ENCODE data around the gene DENND5B. TPM values are rescaled to one million over a fixed set of nuclear protein-coding genes. Genes with fewer than 3 reads are reported as not detected.
"Not testable (repeated sequence)": the region's sequence is repeated elsewhere in the genome, so short reads cannot be mapped to it uniquely, and the experiment has no call there.

DENND5B gene
- total RNA-seq, 1 experiment from 2014 or later = 22.2 TPM

DNA sequence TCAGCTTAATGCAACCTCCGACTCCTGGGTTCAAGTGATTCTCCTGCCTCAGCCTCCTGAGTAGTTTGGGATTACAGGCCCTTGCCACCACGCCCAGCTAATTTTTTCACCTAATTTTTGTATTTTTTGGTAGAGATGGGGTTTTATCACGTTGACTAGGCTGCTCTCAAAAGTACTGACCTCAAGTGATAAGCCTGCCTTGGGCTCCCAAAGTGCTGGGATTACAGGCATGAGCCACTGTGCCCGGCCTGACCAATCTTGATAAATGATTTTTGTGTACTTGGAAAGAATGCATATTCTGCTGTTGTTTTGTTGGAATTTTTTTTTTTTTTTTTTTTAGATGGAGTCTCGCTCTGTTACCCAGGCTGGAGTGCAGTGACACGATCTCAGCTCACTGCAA is 215.5 kb downstream of the DENND5B start:
- not testable (repeated sequence) for H3K36me3 ChIP-seq; H3K4me1 ChIP-seq (replicated peaks); H3K27me3 ChIP-seq (replicated peaks); H3K27ac ChIP-seq; DNase-seq (ENCODE audit: low read depth in 1 of 2, low spot score in 2 of 2); H3K4me3 ChIP-seq; H3K9me3 ChIP-seq (replicated peaks)

DNA sequence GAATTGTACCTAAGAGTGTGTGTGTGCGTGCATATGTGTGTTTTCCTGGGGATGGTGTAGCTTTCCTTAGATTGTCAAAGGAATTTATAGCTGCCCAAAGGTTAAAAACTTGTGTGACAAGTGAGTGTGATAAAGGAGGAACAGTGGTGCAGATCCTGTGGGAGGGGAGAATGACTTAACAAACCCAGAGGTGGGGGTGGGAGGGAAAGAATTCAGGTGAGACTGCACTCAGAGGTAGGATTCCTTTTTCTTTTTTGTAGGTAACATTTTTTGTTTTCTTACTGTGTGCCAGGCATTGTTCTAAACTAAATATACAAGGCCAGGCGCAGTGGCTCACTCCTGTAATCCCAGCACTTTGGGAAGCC is 219.7 kb downstream of the DENND5B start:
- DNase-seq (ENCODE audit: low read depth in 1 of 2, low spot score in 2 of 2) = no peak
- H3K36me3 ChIP-seq = no peaks in the 10 kb centered on the region
- no peaks in the 10 kb centered on the region for H3K27me3 ChIP-seq (replicated peaks)
- no peak overlapping the region for H3K4me3 ChIP-seq
- no peak overlapping the region for H3K27ac ChIP-seq
- H3K4me1 ChIP-seq (replicated peaks) = peaks cover 11% of the 10 kb centered on the region
- H3K9me3 ChIP-seq (replicated peaks) = no peaks in the 10 kb centered on the region

DNA sequence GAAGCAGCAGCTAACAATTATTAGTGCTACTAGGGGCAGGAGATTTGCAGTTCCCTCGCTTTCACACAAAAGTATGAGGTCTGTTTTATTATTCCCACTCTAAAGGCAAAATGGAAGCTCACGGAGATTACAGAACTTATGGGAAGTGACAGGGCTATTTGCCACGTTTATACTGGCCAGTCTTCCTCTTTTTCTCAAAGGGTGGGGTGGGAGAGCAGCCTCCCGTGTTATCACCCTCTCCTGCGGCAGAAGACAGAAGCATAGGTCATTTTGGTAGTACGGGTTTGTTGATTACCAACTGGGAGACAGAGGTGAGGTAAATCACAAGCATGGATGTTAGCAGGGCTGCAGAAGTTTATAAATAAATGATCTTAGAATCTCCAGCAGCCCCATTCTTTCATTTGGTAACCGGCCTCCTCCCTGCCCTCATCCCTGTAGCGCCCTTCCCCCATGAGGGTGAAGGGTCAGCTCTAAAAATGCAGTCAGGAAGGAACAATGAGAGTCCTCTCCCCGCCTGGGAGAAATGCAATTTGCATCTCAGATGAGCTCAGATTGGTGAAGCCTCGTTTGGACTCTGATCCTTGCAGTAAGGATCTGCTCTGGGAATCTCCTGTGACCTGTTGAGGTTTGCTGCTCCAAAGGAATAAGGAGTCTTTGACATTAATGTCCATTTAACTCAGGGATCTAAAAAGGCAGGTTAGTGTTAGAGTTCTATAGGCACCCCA is 220.2 kb downstream of the DENND5B start:
- Histone ChIP-seq H3K27ac (no peak overlapping the region), H3K36me3 (no peaks in the 10 kb centered on the region), H3K9me3 (replicated peaks) (no peaks in the 10 kb centered on the region), H3K4me3 (no peak overlapping the region), H3K4me1 (replicated peaks) (peaks cover 11% of the 10 kb centered on the region), H3K27me3 (replicated peaks) (no peaks in the 10 kb centered on the region)
- DNase-seq (ENCODE audit: low read depth in 1 of 2, low spot score in 2 of 2) = no peak

DNA sequence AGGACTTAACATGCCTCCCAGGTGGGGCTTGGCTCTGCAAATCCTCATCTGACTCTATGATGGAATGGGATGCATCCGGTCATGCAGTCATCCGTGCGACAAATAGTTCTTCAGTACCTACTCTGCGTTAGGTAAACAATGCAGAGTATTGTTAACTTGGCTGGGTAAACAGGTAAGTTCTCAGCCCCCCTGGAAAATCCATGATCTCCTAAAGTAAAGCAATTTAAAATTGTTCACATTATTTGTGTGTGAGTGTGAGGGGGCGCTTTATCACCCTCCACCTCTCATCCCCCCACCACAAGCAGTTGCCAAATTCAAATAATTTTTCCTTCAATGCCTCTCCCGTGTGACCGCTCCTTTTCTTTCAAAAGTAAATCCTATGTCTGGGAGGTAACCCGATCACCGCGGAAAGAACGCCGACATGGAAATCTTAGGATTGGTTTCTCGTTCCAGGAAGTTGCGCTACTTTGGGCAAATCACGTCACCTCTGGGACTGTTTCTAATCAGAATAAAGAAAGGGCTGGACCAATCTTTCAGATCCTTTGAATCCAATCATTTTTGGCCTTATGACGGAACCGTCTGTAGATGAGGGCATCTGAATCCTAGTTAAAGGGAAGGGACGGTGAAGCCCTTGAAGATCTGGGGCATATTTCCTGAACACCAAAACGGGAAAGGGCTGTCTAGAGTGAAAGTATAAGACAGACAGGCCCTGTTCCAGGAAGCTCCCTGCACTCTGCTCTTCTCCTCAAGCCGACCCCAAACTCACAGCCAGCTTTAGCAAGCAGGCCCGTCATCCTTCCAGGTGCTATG is 221.0 kb downstream of the DENND5B start:
- Histone ChIP-seq H3K9me3 (replicated peaks) (no peaks in the 10 kb centered on the region), H3K4me3 (no peak overlapping the region), H3K4me1 (replicated peaks) (peaks cover 11% of the 10 kb centered on the region), H3K27me3 (replicated peaks) (no peaks in the 10 kb centered on the region), H3K36me3 (no peaks in the 10 kb centered on the region), H3K27ac (no peak overlapping the region)
- DNase-seq (ENCODE audit: low read depth in 1 of 2, low spot score in 2 of 2) = no peak

DNA sequence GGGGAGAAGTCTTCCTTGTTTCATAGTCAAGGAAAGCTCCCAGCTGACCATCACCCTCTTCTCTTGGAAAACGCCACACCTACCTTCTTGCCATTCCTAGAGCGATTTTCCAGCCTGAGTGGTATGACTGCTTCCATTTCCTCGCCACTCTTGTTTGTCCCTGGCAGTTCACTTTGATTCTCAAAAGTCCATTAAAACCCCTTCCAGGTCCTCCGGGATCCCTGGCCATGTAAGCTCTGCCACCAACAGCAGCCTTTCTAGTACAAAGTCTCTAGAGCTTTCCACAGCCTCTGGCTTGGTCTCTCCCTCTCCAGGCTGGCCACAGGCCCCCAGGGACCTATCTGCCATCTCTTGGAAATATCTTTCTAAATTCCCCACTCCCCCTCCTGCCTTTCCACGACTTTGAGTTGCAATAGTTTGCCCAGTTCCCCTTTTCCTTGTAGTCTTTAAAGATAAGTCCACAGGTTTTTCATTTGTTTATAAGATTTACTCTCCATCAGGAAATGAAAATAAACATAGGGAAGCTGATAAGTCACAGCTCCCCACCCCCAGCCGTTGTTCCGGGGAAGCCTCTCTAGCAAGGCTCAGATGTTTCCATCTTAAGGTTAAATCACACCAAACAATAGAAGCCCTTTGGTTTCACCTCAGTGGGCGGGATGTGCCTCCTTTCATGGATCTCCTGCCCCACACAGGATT is 222.1 kb downstream of the DENND5B start:
- Histone ChIP-seq H3K27me3 (replicated peaks) (no peaks in the 10 kb centered on the region), H3K4me3 (no peak overlapping the region), H3K36me3 (no peaks in the 10 kb centered on the region), H3K27ac (no peak overlapping the region), H3K4me1 (replicated peaks) (peaks cover 11% of the 10 kb centered on the region), H3K9me3 (replicated peaks) (no peaks in the 10 kb centered on the region)
- peak in 1 of 2 experiments; percentile 12 for DNase-seq (ENCODE audit: low read depth in 1 of 2, low spot score in 2 of 2)

DNA sequence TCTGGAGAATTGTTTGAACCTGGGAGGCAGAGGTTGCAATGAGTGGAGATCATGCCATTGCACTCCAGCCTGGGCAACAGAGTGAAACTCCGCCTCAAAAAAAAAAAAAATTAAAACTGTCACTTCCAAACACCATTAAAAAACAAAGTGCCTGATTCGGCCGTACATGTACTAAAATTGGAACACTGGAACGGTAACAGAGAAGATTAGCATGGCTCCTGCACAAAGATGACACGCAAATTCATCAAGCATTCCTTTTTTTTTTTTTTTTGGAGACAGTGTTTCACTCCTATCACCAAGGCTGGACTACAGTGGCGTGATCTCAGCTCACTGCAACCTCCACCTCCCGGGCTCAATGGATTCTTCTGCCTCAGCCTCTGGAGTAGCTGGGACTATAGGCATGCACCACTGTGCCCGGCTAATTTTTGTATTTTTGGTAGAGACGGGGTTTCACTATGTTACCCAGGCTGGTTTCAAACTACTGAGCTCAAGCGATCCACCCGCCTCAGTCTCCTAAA is 224.8 kb downstream of the DENND5B start:
- peaks cover 21% of the 10 kb centered on the region for H3K4me1 ChIP-seq (replicated peaks)
- H3K27me3 ChIP-seq (replicated peaks) = no peaks in the 10 kb centered on the region
- no peaks in the 10 kb centered on the region for H3K36me3 ChIP-seq
- no peak overlapping the region for H3K4me3 ChIP-seq
- DNase-seq (ENCODE audit: low read depth in 1 of 2, low spot score in 2 of 2) = no peak
- no peak overlapping the region for H3K27ac ChIP-seq
- no peaks in the 10 kb centered on the region for H3K9me3 ChIP-seq (replicated peaks)

DNA sequence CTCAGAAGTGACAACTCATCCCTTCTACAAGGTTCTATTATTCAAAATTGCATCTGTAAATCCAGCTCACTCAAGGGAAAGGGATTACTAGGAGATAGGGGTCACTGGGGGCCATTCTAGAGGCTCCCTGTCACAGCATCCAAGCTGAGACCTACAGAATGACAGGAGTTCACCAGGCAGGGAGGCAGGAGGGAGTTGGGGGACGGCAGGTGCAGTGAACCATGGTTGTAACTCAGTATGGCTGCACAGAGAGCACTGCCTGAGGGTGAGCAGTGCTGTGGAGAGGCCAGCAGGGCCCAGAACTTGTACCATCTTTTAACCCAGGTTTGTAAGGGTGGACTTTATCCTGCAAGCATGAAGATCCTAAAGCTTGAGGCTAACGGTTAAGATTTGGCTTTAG is 227.1 kb downstream of the DENND5B start:
- DNase-seq (ENCODE audit: low read depth in 1 of 2, low spot score in 2 of 2) = no peak
- Histone ChIP-seq H3K4me3 (no peak overlapping the region), H3K4me1 (replicated peaks) (peaks cover 13% of the 10 kb centered on the region), H3K9me3 (replicated peaks) (no peaks in the 10 kb centered on the region), H3K27ac (no peak overlapping the region), H3K36me3 (no peaks in the 10 kb centered on the region), H3K27me3 (replicated peaks) (no peaks in the 10 kb centered on the region)

DNA sequence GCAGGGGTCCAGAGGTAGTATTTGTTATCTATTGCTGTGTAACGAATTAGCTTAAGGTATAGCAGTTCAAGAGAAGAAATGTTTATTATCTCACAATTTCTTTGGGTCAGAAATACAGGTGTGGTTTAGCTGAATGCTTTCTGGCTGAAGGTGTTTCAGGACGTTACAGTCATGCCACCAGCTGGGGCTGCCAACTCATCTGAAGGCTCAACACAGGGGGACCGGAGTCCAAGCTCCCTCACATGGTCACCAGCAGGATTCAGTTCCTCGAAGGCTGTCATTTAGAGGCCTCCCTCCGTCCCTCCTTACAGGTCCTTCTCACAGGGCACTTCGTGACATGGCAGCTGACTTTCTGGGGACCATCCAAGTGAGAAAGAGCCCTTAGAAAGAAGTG is 227.5 kb downstream of the DENND5B start:
- Histone ChIP-seq H3K4me3 (no peak overlapping the region), H3K9me3 (replicated peaks) (no peaks in the 10 kb centered on the region), H3K36me3 (no peaks in the 10 kb centered on the region), H3K27me3 (replicated peaks) (no peaks in the 10 kb centered on the region), H3K4me1 (replicated peaks) (peaks cover 10% of the 10 kb centered on the region), H3K27ac (no peak overlapping the region)
- no peak for DNase-seq (ENCODE audit: low read depth in 1 of 2, low spot score in 2 of 2)

DNA sequence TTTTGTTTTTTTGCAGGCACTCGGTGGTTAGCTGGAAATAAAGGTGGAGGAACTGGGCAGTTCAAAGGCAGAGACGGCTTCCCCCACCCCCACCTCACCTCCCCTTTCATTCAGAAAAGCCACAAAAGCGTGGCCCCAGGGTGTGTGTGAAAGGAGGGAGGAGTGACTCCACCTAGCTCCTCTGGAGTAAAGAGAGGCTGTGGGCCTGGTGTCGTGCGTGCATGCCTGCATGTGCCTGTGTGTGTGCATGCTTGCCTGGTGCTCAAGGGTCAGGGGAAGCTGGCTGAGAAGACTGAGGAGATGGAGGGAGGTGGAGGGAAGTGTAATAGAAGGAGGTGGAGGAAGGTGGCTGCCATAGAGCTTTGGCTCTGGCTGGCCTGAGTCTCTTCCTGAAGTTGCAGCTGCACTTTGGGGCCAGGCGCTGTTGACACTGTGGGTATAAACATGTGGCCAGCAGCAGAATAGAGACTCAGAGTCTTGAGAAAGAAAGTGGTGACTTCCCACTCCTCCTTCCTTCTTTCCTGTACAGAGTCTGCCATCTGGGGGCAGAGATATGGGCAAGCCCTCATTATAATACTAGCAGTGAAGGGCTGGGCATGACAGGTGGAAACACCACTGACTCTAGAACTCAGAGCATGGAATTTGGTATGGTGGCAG is 228.0 kb downstream of the DENND5B start:
- Histone ChIP-seq H3K27me3 (replicated peaks) (no peaks in the 10 kb centered on the region), H3K27ac (no peak overlapping the region), H3K36me3 (no peaks in the 10 kb centered on the region), H3K9me3 (replicated peaks) (no peaks in the 10 kb centered on the region), H3K4me3 (no peak overlapping the region), H3K4me1 (replicated peaks) (peaks cover 10% of the 10 kb centered on the region)
- no peak for DNase-seq (ENCODE audit: low read depth in 1 of 2, low spot score in 2 of 2)

DNA sequence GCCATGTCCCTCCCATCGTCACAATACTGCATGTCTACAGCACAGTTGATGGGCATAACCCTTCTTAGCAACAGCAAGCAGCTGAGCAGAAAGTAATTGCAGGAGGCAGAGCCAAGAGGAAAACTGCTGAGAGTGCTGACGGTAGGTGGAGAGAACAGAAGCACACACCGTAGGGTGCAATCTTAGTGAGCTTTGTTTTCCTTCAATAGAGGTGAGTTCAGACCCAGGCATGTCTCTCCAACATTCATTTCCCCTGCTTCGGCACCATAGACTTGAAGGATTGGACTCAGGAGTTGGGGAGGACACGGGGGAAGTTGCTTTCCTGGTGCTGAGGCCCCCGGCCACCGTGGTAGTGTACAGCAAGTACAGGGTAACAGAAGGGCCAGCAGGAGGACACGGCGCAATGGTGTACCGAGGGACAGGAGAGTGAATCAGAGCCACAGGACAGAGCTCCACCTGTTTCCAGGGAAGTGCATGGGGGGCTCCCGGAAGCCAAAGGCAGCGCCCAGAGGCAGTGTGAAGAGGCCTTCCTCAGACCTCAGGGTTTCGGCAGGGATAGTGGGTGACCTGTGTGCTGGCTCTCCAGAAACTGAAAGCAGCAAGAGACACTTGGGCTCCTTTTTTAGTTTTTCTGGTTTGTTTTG is 228.7 kb downstream of the DENND5B start:
- Histone ChIP-seq H3K4me3 (no peak overlapping the region), H3K9me3 (replicated peaks) (no peaks in the 10 kb centered on the region), H3K4me1 (replicated peaks) (peaks cover 10% of the 10 kb centered on the region), H3K27ac (no peak overlapping the region), H3K27me3 (replicated peaks) (no peaks in the 10 kb centered on the region), H3K36me3 (no peaks in the 10 kb centered on the region)
- DNase-seq (ENCODE audit: low read depth in 1 of 2, low spot score in 2 of 2) = no peak

DNA sequence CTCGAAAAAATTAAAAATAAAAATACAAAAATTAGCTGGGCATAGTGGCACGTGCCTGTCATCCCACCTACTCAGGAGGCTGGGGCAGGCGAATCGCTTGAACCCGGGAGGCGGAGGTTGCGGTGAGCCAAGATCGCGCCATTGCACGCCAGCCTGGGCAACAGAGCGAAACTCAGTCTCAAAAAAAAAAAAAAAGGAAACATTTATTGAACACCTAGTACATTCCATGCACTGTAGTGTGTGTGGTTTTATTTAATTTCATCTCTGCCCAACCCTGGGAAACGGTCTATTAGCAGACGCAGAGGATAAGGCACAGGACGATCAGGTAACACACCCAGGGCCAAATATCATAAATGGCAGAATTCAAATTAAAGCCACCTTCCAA is 229.2 kb downstream of the DENND5B start:
- Histone ChIP-seq H3K36me3 (no peaks in the 10 kb centered on the region), H3K27me3 (replicated peaks) (no peaks in the 10 kb centered on the region), H3K4me3 (no peak overlapping the region), H3K4me1 (replicated peaks) (peaks cover 10% of the 10 kb centered on the region), H3K27ac (no peak overlapping the region), H3K9me3 (replicated peaks) (no peaks in the 10 kb centered on the region)
- no peak for DNase-seq (ENCODE audit: low read depth in 1 of 2, low spot score in 2 of 2)

DNA sequence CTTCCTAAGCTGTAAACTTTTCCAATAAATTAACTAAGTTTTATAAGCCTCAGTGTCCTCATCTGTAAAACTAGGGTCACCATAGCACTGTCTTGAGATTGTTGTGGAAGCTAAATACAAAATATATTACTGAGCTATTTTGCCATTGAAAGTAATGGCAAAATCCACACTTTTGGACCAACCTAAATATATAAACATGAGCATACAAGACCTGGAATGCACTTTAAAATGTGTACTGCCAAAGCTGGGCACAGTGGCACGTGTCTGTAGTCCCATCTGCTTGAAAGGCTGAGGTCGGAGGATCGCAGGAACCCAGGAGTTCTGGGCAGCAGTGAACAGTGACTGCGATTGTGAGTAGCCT is 235.2 kb downstream of the DENND5B start:
- Histone ChIP-seq H3K27me3 (replicated peaks) (no peaks in the 10 kb centered on the region), H3K4me1 (replicated peaks) (peaks cover 9% of the 10 kb centered on the region), H3K4me3 (no peak overlapping the region), H3K9me3 (replicated peaks) (no peaks in the 10 kb centered on the region), H3K36me3 (no peaks in the 10 kb centered on the region), H3K27ac (no peak overlapping the region)
- DNase-seq (ENCODE audit: low read depth in 1 of 2, low spot score in 2 of 2) = no peak
